LoVo (cell line): ENCODE data around the gene TYRP1.
"Not testable (repeated sequence)": the region's sequence is repeated elsewhere in the genome, so short reads cannot be mapped to it uniquely, and the experiment has no call there.

Experiments
- DNase-seq: peaks from one replicate; pipeline ENCODE4 v3.0.0-alpha.2; 2016; ENCODE audit warnings: low spot score

TYRP1 gene

GRCh38 chr9:12693141-12693540, at the start of gene TYRP1:
Gene TYRP1, plus strand, starts transcription at chr9:12693385. Its CDS starts 612 bp downstream, at chr9:12693997.
- no peak for DNase-seq

DNA sequence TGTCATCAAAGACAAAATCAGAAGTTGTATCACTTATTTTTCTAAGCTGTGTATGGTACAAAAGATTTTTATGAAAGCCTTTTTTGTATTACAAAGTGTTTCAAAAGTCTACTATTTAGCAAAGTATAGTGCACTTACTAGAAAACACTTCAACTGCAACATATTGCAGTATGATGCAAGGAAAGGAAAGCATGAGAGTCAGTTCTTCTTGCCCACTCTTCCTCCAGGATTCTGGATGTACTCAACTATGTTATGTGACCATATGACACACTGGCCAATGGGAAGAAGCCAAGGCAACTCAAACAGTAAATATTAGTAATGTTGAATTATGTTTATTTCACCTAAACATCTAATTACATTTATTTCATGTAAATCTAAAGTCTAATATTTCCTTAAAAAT, 49.5 kb upstream of the TYRP1 start:
- DNase-seq, result no peak

DNA sequence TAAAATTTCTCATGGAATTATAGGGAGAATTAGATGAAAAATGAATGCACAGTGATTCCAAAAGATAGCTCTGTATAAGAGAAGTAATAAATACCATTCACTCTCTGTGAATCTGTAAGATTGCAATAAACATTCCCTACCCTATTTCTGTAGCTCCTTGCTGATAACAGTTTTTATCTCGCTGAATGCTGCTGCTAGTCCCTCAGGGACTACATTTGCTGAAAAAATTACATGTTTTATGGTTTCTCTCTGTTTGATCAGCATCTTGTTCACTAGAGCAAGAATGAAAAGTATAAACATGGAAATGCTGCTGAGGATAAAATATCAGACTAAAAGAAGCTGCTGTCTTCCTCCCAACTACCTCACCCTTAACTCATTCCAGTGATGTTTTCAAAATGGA, 44.3 kb upstream of the TYRP1 start:
- no peak for DNase-seq

GRCh38 chr9:12651125-12651524, 42.1 kb upstream of the TYRP1 start:
- DNase-seq, result no peak

GRCh38 chr9:12652973-12653372, 40.2 kb upstream of the TYRP1 start:
- DNase-seq, result no peak

- no peak for DNase-seq
These were observed 36.4 kb upstream of the TYRP1 start for GRCh38 chr9:12656803-12657202.

GRCh38 chr9:12657233-12657632, 36.0 kb upstream of the TYRP1 start:
- no peak for DNase-seq

DNA sequence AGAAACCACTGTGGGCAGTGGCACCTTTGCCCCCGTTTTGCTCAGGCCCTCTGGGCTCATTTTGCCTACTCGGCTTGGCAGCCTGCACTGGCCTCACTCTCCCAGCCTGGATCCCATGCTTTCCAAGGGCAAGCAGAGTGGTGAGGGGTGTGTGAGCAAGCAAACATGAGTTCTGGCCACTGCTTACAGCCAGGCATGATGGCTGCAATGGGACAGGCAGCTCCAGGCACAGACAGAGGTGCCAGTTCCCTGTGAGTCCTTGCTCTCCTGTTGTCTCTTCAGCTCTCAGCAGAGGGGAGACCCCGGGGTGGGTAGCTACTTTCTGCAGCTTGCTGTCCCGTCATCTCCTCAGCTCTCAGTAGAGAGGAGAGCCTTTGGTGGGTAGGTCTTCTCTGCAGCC, 35.2 kb upstream of the TYRP1 start:
- DNase-seq, result no peak

DNA sequence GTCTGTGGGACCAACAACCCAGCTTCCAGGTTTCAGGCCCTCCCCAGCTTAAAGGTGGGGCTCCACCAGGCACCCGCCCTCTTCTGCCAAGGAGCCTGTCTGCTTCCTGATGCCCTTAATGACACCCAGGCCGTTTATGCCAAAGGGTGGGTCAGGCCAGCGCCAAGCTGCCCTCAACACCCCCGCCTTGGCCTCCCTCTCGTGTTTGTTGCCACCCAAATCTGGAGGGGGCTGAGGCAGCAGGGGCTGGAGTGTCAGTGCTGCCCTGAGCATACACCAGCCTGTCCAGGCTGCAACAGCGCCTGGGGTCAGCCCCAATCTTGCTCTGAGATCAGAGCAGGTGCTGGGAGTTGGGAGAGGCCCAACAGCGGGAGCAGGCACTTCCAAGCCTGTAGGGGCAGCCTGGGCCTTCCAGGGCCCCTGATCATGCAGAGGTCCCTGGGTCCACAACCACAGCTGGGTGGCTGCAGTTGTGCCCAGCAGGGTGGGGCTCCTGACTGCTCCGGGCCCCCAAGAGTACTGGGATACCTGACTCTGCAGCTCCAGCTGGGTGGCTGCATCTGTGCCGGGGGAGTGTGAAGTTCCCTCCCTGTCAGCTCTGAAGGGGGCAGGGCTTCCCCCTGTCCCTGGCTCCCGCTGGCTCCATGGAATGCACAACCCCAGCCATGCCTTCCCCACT, 34.5 kb upstream of the TYRP1 start:
- DNase-seq, result no peak

GRCh38 chr9:12659220-12659619, 34.0 kb upstream of the TYRP1 start:
- no peak for DNase-seq

DNA sequence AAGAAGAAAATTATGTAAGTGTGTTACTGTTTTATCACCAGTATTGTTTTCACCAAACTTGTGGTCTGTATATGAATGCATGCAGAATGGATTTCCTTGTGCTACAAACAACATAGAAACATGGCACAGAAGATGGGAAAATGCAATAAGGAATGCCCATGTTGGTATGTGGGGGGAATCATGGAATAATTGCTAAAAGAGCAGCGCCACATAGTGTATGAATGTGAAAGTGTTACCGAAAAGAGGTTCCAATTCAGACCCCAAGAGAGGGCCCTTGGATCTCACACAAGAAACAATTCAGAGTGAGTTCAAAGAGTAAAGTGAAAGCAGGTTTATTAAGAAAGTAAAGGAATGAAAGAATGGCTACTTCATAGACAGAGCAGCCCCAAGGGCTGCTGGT, 26.4 kb upstream of the TYRP1 start:
- no peak for DNase-seq

DNA sequence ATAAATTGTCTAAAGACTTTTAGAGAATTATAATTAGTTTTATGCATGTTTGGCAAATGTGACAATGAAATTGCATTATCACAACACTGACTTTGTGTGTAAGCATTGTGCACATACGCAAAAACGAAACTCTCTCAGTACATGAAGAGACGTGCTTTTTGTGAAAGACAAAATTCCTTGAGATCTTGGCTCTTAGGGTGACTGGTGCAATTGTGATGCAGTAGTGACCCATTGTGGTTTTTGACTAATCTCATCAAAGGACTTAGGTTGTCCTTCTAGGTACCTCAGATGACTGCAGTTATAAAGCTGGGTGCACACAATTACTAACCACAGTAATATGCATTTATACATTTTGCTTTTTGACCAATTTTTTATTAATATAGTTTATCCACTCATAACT, 25.3 kb upstream of the TYRP1 start:
- no peak for DNase-seq

DNA sequence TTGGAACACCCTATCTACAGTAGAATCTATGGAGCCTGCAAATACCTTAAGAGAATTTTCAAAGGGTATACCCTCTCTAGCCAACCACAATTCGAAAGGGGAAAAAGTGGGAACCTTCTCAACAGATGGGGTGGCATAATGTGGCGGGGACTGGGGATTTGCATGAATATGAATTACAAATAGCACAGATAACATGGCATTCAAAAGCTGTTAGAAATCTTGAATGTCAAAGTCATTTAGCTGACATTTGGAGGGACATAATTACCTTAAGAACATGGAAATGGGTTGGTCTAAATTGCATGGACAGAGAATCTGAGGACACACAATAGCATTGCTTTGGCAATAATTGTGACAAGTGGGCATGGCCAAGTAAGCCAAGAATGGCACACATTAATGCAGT, 23.2 kb upstream of the TYRP1 start:
- DNase-seq, result no peak

DNA sequence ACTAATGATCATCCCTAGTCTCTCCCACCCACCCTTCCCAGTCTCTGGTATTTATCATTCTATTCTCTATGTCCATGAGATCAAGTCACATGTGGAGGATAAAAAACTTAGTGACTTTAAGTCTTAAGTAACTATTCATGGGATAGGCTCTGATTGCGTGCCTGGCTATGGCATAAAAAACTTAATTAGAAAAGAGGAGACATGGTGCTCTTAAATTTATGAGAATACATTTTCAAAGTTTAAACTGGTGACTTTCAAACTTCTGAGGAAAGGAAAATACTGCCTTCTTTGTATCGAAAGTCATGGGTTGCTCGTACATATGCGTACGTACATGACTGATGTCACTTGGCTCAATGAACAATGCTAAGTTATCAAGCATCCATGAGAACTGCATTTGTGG, 18.2 kb upstream of the TYRP1 start:
- no peak for DNase-seq

- not testable (repeated sequence) for DNase-seq
These were observed 15.6 kb upstream of the TYRP1 start for GRCh38 chr9:12677462-12678126.

DNA sequence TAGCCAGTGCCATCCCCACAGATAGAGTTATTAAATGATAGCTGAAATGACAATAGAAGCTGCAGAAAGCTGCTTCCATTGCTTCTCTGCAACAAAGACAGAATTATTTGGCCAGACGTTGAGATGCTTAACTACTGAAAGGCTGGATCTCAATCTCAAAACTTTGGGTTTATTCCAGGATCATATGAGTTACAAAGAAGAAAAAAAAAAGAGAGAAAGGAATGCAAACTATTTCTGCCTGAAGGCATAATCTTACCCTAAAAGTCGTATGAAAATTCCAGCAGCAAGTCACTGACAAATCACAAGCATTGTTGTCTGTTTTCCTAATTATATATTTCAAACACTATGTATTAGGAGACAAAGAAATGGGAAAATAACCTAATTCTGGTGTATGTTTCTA, 12.8 kb upstream of the TYRP1 start:
- no peak for DNase-seq

GRCh38 chr9:12680757-12681156, 12.4 kb upstream of the TYRP1 start:
- no peak for DNase-seq

DNA sequence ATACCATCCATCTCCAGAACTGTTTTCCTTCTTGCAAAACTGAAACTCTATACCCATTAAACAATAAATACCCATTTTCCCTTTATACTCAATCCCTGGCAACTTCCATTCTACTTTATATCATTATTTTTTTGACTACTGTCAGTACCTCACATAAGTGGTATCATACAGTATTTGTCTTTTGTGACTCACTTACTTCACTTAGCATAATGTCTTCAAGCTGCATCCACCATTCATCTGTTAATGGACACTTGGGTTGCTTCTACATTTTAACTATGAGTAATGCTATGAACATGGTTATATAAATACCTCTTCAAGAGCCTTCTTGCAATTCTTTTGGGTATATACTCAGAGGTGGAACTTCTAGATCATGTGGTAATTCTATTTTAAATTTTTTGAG, 11.6 kb upstream of the TYRP1 start:
- no peak for DNase-seq

DNA sequence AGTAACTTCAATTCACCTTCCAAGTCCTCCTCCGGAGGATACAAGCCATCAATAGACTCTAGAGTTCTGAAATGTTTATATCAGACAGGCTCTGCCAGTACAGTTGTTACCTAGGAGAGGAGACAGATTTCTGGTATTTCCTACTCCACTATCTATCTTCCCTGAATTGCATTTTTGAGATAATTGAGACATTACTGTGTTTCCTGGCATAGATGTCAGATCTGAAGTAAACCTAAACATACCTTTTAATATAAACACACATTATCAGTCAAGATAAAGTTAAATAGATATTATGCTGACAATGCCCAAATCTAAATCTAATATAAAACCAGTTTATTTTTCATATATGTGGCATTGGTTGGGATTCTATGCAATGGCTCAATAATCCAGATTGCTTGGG, 8.2 kb upstream of the TYRP1 start:
- DNase-seq, result no peak

DNA sequence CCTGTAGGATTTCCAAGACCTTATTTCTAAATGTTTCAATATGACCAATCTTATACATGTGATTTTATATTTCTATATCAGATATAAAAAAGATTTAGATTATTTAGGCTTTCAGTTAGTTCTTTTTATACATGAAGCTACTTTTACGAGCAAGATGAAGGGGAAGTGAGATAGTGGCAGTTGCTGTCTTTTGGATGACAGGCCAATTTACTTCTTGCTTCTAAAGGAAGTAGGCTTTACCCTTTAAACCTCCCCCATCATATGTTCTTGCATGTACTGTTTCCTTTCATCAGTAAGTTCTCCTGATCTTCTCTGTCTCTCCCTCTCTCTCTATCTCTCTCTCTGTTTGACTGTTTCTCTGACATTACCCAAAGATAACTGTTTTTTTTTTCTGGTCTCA, 4.0 kb upstream of the TYRP1 start:
- DNase-seq, result no peak

DNA sequence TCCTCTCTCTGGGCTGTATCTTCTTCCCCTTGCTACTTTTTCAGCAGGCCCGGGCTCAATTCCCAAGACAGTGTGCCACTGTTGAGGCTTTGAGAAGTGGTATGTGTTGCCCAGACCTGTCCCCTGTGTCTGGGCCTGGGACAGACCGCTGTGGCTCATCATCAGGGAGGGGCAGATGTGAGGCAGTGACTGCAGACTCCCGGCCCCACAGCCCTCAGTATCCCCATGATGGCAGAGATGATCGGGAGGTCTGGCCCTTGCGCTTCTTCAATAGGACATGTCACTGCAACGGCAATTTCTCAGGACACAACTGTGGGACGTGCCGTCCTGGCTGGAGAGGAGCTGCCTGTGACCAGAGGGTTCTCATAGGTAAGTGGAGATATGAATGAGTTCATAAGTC, 828 bp downstream of the TYRP1 start:
- no peak for DNase-seq

GRCh38 chr9:12695474-12695873, 2.3 kb downstream of the TYRP1 start:
- DNase-seq, result no peak

GRCh38 chr9:12696931-12697622, 3.9 kb downstream of the TYRP1 start:
- no peak for DNase-seq

- DNase-seq, result no peak
These were observed 4.5 kb downstream of the TYRP1 start for GRCh38 chr9:12697719-12698118.
